ENCODE results near the gene ABL1.

The ABL1 gene

DNA sequence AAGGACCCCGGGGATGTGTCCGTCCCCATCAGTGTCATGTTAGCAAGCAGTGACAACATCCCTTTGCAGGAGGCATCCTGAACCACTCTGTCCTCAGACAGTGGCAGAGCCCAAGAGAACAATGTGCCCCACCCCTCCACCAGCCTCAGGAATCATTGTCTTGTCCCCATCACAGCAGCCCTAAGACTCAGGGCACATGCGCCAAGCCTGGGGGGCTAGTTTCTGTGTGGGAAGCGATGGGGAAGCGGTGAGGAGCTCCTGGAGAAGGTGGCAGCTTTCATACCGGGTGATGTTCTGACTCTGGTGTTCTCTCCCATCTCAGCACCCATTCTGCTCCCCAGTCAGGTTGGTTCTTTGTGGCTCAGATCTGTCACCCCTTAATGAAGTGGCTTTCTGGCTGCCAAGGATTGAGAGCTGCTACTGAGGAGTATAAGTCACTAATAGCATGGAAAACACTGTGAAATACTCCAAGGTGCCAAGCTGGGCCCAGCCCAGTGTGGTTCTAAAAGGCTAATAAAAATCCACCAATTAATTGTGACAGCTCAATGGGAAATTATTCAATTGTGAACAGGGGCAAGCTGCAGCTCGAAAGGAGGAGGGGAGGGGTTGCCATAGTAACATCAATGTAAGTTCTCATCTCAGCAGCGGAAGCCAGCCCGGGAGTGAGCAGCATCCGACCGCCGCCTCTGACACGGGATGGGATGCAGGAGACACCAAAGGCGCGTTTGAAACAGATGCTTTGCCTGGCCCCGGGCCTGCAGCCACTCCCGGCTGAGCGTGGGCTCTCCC, 56.8 kb downstream of the ABL1 start:
- no peak for DNase-seq

GRCh38 chr9:130892477-130893304, 57.6 kb downstream of the ABL1 start:
- no peak for DNase-seq

DNA sequence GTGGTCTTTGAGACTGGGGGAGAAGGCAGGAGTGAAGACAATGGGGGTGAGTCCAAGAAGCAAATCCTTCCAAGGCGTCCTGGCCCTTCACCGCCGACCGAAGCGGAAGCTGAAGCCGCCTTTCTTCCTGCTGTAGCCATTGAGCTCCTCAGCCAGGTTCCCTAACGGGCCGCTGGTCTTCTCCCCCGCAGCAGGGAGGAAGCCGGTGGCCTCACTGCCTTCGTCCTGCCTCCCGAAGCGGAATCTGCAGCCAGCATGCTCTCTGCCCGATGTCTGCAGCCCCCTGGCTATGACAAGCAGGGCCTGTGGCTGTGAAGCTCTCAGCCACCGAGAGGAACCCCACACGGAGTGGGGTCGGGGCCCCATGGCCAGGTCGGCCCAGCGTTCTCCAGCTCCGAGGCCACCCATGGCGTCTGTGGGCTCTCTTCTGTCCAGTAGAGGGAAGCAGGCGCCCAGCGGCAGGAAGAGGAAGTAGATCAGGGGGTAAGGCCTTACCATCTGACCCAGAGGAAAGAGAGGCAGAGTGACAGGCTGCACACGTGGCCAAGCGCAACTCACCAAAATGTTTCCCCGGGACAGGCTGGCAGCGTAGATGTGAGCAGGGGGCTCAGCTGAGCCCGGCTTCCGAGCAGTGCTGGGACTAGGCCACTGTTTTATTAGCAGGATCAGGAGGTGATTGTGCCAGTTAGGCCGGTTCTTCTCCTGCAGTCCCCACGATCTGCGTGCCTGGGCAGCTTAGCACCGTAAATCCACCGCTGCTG, 58.5 kb downstream of the ABL1 start:
- no peak for DNase-seq

DNA sequence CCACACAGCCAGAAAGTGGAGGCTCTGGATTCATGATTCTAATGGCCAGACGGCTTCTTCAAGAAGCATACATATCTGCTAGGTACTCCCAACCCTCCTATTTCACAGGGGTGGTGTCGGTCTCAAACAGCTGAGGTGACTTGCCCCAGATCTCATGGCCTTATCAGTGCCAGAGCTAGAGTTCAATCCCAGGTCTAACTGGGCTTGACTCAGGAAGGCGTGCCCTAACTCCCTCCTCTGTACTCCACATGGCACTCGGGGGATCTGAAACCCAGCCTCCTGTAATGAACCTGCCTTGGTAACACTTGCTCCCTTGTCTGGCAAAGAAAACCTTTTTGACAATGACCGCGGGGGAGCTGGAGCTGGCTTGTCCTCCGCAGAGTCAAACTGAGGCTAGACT, 59.5 kb downstream of the ABL1 start:
- DNase-seq, result no peak

- DNase-seq, result no peak
Measured at GRCh38 chr9:130895038-130895437, 60.0 kb downstream of the ABL1 start.

- no peak for DNase-seq
Measured at GRCh38 chr9:130895481-130896232, 60.6 kb downstream of the ABL1 start.

DNA sequence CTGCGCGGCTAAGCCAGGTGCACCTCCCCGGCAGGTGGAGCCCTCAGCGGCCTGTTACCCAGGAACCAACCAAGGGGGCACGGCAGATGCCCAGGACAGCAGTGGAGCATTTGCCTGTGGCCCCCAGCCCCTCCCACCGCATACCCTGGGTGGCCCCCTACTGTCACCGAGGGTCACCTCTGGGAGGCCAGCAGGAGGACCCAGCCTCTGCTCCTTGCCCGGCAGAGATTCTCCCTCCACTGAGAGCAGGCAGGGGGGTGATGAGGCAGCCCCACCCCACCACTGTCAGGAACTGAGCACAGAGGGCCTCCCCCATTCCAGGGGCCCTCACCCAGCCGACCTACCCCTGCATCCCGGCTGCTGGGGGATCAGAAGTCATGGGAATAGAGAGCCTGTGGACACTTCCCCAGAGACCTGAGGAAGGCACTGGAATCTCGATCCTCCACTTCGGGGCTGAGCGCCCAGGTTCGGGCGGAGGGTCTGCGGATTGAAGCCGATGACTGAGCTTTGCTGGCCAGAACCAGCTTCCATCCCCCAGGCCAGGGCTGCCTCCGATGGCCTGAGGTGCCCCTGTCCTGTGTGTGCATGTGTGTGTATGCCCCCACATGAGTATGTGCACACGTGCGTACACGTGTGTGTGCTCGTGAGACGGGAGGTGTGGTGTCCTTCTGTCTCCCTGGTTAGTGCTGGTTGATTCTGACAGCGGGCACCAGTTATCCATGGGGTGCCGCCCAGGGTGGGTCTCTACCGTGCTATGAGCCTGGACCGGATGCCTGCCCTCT, 61.4 kb downstream of the ABL1 start, which contains the start of gene QRFP:
QRFP (minus strand) TSS at position 580 of the 782 bp plus-strand sequence. CDS start 2,974 bp downstream, outside the sequence.
- DNase-seq, result no peak

DNA sequence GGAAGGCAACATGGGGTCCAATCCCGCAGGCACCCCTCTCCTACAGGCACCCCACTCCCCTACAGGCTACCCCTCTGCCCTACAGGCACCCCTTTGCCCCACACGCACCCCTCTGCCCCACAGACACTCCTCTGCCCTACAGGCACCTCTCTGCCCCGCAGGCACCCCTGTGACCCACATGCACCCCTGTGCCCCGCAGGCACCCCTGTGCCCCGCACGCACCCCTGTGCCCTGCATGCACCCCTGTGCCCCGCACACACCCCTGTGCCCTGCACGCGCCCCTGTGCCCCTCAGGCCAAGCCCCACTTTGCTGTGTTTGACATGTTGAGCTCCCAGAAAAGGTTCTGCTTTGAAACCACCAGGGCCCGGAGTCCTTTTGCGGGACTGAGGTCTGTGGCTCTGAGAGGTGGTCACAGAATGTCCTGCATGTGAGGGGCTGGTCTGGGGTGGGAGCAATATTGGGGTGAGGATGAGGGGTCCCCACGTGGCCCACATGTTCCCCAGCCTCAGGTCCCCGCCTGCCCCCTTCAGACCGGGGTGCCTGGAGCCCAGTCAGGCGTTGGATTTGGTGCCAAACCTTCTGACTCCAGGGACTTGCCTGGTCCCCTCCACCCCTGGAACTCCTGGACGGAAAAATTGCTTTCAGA, 62.2 kb downstream of the ABL1 start:
- DNase-seq, result no peak

- no peak for DNase-seq
Measured at GRCh38 chr9:130897848-130898551, 62.9 kb downstream of the ABL1 start.

DNA sequence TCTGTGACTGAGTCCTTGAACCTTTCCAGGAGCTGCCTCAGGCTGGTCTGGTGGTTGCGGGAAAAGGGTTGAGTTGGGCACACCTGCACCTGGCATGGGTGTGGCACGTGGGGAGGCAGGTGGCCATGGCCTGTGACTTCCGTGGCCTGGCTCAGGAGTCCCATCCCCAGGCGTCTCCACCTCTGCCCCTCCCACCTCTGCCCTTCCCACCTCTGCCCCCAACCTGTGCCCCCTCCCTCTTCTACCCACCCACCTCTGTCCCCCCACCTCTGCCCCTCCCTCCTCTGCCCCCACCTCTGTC, 63.4 kb downstream of the ABL1 start:
- DNase-seq, result no peak

DNA sequence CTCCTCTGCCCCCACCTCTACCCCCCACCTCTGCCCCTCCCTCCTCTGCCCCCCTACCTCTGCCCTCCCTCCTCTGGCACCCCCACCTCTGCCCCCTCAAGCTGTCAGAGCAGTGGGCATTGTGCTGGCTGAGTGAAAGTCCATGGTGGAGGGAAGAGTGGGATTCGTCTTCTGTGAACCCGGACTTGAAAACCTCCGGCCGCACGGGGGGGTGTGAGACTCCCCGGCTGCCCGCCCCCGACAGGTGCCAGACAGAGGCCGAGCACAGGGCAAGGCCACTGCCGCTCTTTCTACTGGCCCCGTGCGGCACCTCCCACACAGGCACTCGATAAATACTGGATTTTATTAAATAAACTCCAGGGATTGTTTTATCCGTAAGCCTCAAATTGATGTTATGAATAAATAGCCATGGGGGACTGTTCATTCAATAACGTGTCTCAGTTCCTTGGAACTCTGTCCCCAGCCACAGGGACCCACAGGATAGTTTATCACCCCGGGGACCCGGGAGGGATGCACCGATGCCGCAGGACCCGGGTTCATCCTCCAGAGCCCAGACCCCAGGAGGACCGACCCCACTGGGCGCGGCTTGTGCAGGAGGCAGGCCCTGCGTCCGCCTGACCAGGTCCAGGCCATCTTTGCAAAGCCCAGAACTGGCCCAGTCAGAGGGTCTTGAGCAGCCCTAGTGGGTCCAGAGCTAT, 64.1 kb downstream of the ABL1 start:
- DNase-seq, result peak; percentile 5

DNA sequence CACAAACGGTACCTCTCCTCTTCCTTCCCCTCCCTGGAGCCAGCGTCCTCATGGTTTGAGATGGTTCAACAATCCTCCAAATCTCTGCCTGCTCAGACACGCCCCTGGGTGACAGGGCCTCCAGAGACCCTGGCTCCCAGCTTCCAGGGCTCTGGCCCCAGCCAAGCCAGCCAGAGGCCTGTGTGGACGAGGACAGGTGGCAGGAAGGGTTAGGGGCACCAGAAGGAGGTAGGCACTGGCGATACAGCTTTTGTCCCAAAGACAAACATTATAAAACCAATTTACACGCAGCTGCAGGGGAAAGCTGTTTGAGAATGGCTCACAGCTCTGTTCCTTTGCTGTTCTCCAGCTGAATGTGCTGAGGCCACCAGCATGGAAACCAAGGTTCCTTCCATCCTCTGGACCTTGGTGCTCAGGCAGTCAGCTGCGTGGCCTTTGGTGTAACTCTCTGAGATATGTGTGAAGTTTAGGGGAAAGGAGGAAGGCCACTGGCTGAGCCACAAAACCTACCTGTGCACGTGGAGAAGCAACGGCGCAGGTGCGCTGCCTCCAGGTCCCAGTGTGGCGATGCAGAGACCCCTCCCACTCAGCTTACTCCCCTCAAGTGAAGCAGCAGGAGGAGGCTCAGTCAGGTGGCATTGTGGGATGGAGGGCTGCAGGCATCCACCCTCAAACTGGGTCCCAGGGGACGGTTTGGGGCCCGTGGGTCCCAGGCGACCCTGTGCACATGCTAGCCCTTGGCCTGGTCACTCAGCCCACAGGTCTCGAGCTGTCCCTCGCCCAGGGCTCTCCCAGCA, 65.8 kb downstream of the ABL1 start:
- DNase-seq, result no peak

- no peak for DNase-seq
Measured at GRCh38 chr9:130901498-130902203, 66.6 kb downstream of the ABL1 start.

DNA sequence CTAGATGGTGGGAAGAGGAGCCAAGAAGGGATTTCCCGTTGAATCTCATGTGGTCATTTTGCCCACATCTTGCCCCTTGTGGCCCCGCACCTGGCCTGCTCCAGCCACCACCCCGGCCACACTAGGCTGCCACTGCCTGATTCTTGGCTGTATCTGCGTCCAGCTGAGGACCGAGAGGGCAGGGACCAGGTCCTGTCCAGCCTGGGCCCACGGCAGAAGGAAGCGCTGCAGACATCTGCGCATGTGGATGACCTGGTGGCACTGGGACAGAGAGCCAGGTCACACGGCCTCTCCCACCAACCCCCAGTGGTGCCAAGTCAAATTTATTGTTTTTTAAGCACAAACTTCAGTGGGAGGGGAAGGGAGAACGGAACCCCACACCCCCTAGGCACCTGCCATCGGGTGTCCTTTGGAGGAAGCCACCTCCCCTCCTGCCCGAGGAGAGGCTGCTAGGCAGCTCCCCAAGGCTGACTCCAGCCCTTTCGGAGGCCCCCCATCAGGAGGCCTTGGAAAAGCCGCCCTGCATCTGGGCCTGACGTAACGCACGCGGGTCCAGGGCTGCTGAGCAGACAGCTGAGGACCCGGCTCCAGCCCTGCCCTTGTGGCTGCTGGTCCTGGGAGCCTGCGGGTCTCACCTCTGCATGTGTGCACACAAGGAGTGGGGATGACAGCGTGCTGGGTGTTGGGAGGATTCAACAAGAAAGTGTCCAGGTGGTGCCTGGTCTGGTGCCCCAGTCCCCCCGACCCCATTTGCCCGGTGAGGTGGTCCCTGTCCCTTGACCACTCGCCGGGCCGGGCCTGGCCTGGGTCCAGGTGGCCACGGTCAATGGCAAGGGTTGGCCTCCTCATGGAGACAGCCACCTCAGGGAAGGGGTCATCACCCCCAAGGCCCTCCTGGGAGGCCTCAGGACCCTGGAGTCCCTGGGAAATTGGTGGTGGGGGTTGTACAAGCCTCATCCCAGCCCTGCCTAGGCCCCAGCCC, 67.4 kb downstream of the ABL1 start:
- DNase-seq, result no peak

DNA sequence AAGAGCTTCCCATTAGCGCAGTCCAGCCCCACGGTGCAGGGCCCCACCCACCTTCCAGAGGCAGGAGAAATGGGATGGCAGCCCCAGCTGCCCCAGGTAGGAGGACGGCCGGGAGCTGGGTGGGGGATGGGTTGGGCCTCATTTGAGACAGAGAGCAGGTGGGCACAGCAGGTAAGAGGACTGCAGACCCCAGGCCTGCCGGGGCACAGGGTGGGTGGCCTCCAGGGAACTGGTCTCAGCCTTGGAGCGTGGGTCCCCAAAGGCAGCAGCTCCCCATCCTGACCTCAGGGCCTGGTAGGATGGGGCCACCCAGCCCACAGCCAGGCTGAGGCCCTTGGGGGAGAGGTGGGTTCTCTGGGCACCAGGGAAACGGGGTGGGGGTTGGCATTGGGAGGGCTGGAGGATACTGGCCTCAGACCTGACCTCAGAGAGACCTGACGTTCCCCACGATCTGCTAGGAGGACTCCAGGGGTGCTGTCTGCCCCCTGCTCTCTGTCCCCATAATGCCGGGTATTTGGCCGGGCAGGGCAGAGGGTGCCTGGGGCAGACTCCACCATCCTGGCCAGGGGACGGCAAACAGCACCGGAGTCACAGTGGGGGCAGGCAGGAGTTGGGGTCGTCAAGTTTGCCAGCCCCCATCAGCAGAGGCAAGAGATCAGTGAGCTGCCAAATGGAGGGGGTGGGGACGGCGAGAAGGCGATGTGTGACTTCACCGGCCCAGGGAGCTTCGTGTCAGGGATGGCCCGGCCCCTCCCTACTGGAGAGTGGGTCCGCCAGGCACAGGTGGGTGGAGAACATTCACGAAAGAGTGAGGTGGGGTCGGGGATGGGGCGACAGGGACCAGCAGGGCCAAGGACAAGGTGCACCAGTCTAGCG, 68.4 kb downstream of the ABL1 start:
- no peak for DNase-seq
